ENCODE data around the gene KRT32.

The KRT32 gene

GRCh38 chr17:41421617-41422016, 45.6 kb downstream of the KRT32 start:
- no peak for TF ChIP-seq GATA1 (IDR thresholded peaks at IDR 0.05; ENCODE audit: low read depth, low read length)
- no peak for TF ChIP-seq POLR2A (IDR thresholded peaks at IDR 0.05; ENCODE audit: low read length)
- no peak for DNase-seq

- TF ChIP-seq POLR2A (IDR thresholded peaks at IDR 0.05; ENCODE audit: low read length) (no peak), GATA1 (IDR thresholded peaks at IDR 0.05; ENCODE audit: low read depth, low read length) (no peak)
- DNase-seq, result no peak
Observed at GRCh38 chr17:41421116-41421515, 46.1 kb downstream of the KRT32 start.

- no peak for DNase-seq
- TF ChIP-seq GATA1 (IDR thresholded peaks at IDR 0.05; ENCODE audit: low read depth, low read length) (no peak), POLR2A (IDR thresholded peaks at IDR 0.05; ENCODE audit: low read length) (no peak)
Observed at GRCh38 chr17:41420134-41420533, 47.1 kb downstream of the KRT32 start.

- TF ChIP-seq POLR2A (IDR thresholded peaks at IDR 0.05; ENCODE audit: low read length), result no peak
- TF ChIP-seq GATA1 (IDR thresholded peaks at IDR 0.05; ENCODE audit: low read depth, low read length), result no peak
- DNase-seq, result no peak
Observed at GRCh38 chr17:41419716-41420115, 47.5 kb downstream of the KRT32 start.

GRCh38 chr17:41418116-41418860, 48.9 kb downstream of the KRT32 start:
- TF ChIP-seq POLR2A (IDR thresholded peaks at IDR 0.05; ENCODE audit: low read length) (no peak), GATA1 (IDR thresholded peaks at IDR 0.05; ENCODE audit: low read depth, low read length) (no peak)
- DNase-seq, result no peak

- DNase-seq, result peak in 1 of 2 experiments; percentile 18
- TF ChIP-seq GATA1 (IDR thresholded peaks at IDR 0.05; ENCODE audit: low read depth, low read length), result no peak
- TF ChIP-seq POLR2A (IDR thresholded peaks at IDR 0.05; ENCODE audit: low read length), result no peak
Observed at GRCh38 chr17:41417576-41418015, 49.6 kb downstream of the KRT32 start.

GRCh38 chr17:41417127-41417526, 50.1 kb downstream of the KRT32 start:
- no peak for DNase-seq
- TF ChIP-seq GATA1 (IDR thresholded peaks at IDR 0.05; ENCODE audit: low read depth, low read length) (no peak), POLR2A (IDR thresholded peaks at IDR 0.05; ENCODE audit: low read length) (no peak)

- DNase-seq, result no peak
- TF ChIP-seq GATA1 (IDR thresholded peaks at IDR 0.05; ENCODE audit: low read depth, low read length) (no peak), POLR2A (IDR thresholded peaks at IDR 0.05; ENCODE audit: low read length) (no peak)
Observed at GRCh38 chr17:41416479-41416878, 50.7 kb downstream of the KRT32 start.

GRCh38 chr17:41415833-41416335, 51.3 kb downstream of the KRT32 start:
- no peak for DNase-seq
- TF ChIP-seq GATA1 (IDR thresholded peaks at IDR 0.05; ENCODE audit: low read depth, low read length) (no peak), POLR2A (IDR thresholded peaks at IDR 0.05; ENCODE audit: low read length) (no peak)

GRCh38 chr17:41415411-41415810, 51.8 kb downstream of the KRT32 start:
- DNase-seq, result no peak

GRCh38 chr17:41413982-41414381, 53.2 kb downstream of the KRT32 start:
- no peak for DNase-seq
- TF ChIP-seq POLR2A (IDR thresholded peaks at IDR 0.05; ENCODE audit: low read length), result no peak

More at GRCh38 chr17:41415411-41415810, 51.8 kb downstream of the KRT32 start:
- TF ChIP-seq GATA1 (IDR thresholded peaks at IDR 0.05; ENCODE audit: low read depth, low read length) (no peak), POLR2A (IDR thresholded peaks at IDR 0.05; ENCODE audit: low read length) (no peak)

- TF ChIP-seq GATA1 (IDR thresholded peaks at IDR 0.05; ENCODE audit: low read depth, low read length) (no peak), POLR2A (IDR thresholded peaks at IDR 0.05; ENCODE audit: low read length) (no peak)
- DNase-seq, result no peak
Observed at GRCh38 chr17:41413353-41413957, 53.7 kb downstream of the KRT32 start.

GRCh38 chr17:41411072-41411840, 55.9 kb downstream of the KRT32 start:
- DNase-seq, result no peak
- no peak for TF ChIP-seq GATA1 (IDR thresholded peaks at IDR 0.05; ENCODE audit: low read depth, low read length)
- no peak for TF ChIP-seq POLR2A (IDR thresholded peaks at IDR 0.05; ENCODE audit: low read length)
